Measurements from ENCODE around the gene CARS2. TPM values are rescaled to one million over a fixed set of nuclear protein-coding genes. Genes with fewer than 3 reads are reported as not detected.

Gene CARS2
- polyA plus RNA-seq, 1 donor (not counting 4 experiments of a cell fraction or from before 2014, with no cell fraction given): 90.0 TPM

DNA sequence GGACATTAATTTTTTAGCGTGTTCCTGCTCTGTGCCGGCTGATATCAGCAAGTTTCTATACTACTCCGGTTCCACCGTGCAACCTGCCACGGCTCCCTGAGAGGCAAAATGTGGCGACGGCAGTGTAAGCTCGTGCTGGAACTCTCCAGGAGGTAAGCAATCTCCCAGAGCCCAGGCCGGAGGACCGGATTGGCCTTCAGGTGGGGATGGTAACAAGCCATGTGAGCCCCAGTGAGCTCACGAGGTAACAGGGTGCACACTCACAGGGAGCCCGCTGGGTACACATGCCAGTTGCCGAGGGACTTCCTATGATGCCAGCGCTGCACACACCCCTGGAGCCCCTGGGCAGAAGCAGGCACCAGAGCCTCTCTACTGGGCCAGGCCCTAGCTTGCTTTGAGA is 52.1 kb downstream of the CARS2 start:
- no peak for FAIRE-seq
- dilution Hi-C loops (cut with MboI; ENCODE audit: extremely low pct_ligation_motif_present, low sequenced_read_pairs): no loop called here
- no peak overlapping the region for H2AFZ ChIP-seq (ENCODE audit: control insufficient read depth, low read length)

DNA sequence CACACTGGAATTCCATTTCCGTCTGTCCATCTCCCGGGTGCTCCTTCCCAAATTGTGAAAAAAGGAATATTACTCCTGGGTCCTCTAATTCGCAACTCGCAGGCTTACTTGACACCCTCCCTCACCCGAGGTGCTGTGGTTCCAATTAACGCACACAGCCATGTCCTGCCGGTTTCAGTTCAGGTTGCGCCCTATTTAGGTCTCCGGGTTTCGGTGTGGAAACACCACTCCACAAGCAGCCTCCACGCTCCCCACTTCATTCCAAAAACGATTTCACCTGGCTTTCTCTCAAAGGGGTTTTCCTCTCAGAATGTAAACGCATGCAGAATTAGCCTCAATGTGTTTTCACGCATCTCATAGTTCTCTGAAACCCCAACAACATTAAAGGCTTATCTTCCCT is 52.6 kb downstream of the CARS2 start:
- no peaks in the 10 kb centered on the region for H3K4me1 ChIP-seq (ENCODE audit: control insufficient read depth, extremely low read depth, insufficient read depth, low read length)
- no peaks in the 10 kb centered on the region for H3K9me1 ChIP-seq (ENCODE audit: control insufficient read depth, extremely low read depth, insufficient read depth, low read length)
- no peaks in the 10 kb centered on the region for H3K9me3 ChIP-seq (ENCODE audit: control insufficient read depth, low read depth, low read length)
- H4K20me1 ChIP-seq (ENCODE audit: control insufficient read depth, extremely low read depth, insufficient read depth, low read length): no peaks in the 10 kb centered on the region
- peaks cover 13 to 21% of the 10 kb centered on the region in 2 experiments for H3K36me3 ChIP-seq (ENCODE audit: control insufficient read depth in 2 of 2, extremely low read depth in 1 of 2, insufficient read depth in 2 of 2, low read length in 2 of 2)
- TF ChIP-seq EZH2 (IDR thresholded peaks at IDR 0.05; ENCODE audit: low read length): no peak
- TF ChIP-seq, protein P1, sequence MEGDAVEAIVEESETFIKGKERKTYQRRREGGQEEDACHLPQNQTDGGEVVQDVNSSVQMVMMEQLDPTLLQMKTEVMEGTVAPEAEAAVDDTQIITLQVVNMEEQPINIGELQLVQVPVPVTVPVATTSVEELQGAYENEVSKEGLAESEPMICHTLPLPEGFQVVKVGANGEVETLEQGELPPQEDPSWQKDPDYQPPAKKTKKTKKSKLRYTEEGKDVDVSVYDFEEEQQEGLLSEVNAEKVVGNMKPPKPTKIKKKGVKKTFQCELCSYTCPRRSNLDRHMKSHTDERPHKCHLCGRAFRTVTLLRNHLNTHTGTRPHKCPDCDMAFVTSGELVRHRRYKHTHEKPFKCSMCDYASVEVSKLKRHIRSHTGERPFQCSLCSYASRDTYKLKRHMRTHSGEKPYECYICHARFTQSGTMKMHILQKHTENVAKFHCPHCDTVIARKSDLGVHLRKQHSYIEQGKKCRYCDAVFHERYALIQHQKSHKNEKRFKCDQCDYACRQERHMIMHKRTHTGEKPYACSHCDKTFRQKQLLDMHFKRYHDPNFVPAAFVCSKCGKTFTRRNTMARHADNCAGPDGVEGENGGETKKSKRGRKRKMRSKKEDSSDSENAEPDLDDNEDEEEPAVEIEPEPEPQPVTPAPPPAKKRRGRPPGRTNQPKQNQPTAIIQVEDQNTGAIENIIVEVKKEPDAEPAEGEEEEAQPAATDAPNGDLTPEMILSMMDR (optimal IDR thresholded peaks at IDR 0.05 in 1 of 3, IDR thresholded peaks at IDR 0.05 in 1 of 3, conservative IDR thresholded peaks at IDR 0.05 in 1 of 3; ENCODE audit: extremely low read depth in 1 of 3, insufficient read depth in 2 of 3, low read length in 3 of 3): no peak
- dilution Hi-C loops (cut with MboI; ENCODE audit: extremely low pct_ligation_motif_present, low sequenced_read_pairs): no loop called here
- H3K4me3 ChIP-seq (ENCODE audit: control insufficient read depth in 2 of 3, extremely low read depth in 1 of 3, insufficient read depth in 2 of 3, low read depth in 1 of 3, low read length in 3 of 3): no peak overlapping the region
- DNase-seq (ENCODE audit: low read depth, low spot score) (no peak), FAIRE-seq (no peak)
- H3K27ac ChIP-seq (ENCODE audit: control insufficient read depth, insufficient read depth, low read length): no peak overlapping the region
- H3K79me2 ChIP-seq (ENCODE audit: control insufficient read depth, insufficient read depth, low read length): peaks cover 2% of the 10 kb centered on the region
- H3K27me3 ChIP-seq (ENCODE audit: control insufficient read depth, extremely low read depth, insufficient read depth, low read length): no peaks in the 10 kb centered on the region
- H3K4me2 ChIP-seq (ENCODE audit: control insufficient read depth, extremely low read depth, insufficient read depth, low read depth, low read length): no peak overlapping the region
- H3K9ac ChIP-seq (ENCODE audit: control insufficient read depth, extremely low read depth, insufficient read depth, low read length): no peak overlapping the region
- H2AFZ ChIP-seq (ENCODE audit: control insufficient read depth, low read length): no peak overlapping the region

More for the DNA sequence above, 52.1 kb downstream of the CARS2 start:
- TF ChIP-seq, protein P1 (optimal IDR thresholded peaks at IDR 0.05 in 1 of 3, IDR thresholded peaks at IDR 0.05 in 1 of 3, conservative IDR thresholded peaks at IDR 0.05 in 1 of 3; ENCODE audit: extremely low read depth in 1 of 3, insufficient read depth in 2 of 3, low read length in 3 of 3): no peak
- TF ChIP-seq EZH2 (IDR thresholded peaks at IDR 0.05; ENCODE audit: low read length): no peak
- Histone ChIP-seq H4K20me1 (ENCODE audit: control insufficient read depth, extremely low read depth, insufficient read depth, low read length) (no peaks in the 10 kb centered on the region), H3K27me3 (ENCODE audit: control insufficient read depth, extremely low read depth, insufficient read depth, low read length) (no peaks in the 10 kb centered on the region), H3K4me2 (ENCODE audit: control insufficient read depth, extremely low read depth, insufficient read depth, low read depth, low read length) (no peak overlapping the region), H3K79me2 (ENCODE audit: control insufficient read depth, insufficient read depth, low read length) (peaks cover 2% of the 10 kb centered on the region), H3K27ac (ENCODE audit: control insufficient read depth, insufficient read depth, low read length) (no peak overlapping the region), H3K9ac (ENCODE audit: control insufficient read depth, extremely low read depth, insufficient read depth, low read length) (no peak overlapping the region), H3K9me3 (ENCODE audit: control insufficient read depth, low read depth, low read length) (no peaks in the 10 kb centered on the region), H3K4me3 (ENCODE audit: control insufficient read depth in 2 of 3, extremely low read depth in 1 of 3, insufficient read depth in 2 of 3, low read depth in 1 of 3, low read length in 3 of 3) (no peak overlapping the region), H3K36me3 (ENCODE audit: control insufficient read depth in 2 of 2, extremely low read depth in 1 of 2, insufficient read depth in 2 of 2, low read length in 2 of 2) (peaks cover 13 to 21% of the 10 kb centered on the region in 2 experiments), H3K9me1 (ENCODE audit: control insufficient read depth, extremely low read depth, insufficient read depth, low read length) (no peaks in the 10 kb centered on the region), H3K4me1 (ENCODE audit: control insufficient read depth, extremely low read depth, insufficient read depth, low read length) (no peaks in the 10 kb centered on the region)
- no peak for DNase-seq (ENCODE audit: low read depth, low spot score)
